ENCODE data around the gene METTL9.
"Not testable (repeated sequence)": the region's sequence is repeated elsewhere in the genome, so short reads cannot be mapped to it uniquely, and the experiment has no call there.

Gene METTL9

DNA sequence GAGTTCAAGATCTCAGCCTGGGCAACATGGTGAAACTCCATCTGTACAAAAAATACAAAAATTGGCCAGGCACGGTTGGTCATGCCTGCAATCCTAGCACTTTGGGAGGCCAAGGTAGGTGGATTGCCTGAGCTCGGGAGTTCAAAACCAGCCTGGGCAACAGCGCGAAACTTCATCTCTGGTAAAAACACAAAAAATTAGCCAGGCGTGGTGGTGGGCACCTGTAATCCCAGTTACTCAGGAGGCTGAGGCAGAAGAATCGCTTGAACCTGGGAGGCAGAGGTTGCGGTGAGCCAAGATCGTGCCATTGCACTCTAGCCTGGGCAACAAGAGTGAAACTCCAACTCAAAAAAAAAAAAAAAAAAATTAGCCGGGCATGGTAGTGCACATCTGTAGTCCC, 25.9 kb upstream of the METTL9 start:
- in situ Hi-C loops (cut with MboI; ENCODE audit: low sequenced_read_pairs): not testable (repeated sequence)

DNA sequence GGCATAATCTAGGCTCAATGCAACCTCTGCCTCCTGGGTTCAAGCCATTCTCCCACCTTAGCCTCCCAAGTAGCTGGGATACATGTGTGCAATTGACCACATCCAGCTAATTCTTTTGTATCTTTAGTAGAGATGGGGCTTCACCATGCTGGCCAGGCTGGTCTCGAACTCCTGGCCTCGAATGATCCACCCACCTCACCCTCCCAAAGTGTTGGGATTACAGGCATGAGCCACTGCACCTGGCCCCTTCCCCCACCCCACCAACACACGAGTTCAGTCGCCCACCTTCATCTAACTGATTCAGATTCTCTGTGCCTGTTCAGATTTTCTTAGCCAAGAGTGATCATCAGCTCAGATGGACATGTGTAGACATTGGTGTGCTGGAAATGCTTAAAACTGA, 25.0 kb upstream of the METTL9 start:
- in situ Hi-C loops (cut with MboI; ENCODE audit: low sequenced_read_pairs): no loop called here

DNA sequence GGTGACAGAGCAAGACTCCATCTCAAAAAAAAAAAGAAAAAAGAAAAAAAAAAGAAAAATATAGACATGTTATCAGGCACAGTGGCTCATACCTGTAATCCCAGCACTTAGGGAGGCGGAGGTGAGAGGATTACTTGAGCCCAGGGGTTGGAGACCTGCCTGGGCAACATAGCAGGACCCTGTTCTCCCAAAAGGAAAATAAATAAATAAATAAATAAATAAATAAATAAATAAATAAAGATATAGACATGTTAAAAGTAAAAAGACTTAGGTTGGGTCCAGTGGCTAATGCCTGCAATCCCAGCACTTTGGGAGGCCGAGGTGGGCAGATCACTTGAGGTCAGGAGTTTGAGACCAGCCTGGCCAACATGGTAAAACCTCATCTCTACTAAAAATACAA, 23.1 kb upstream of the METTL9 start:
- in situ Hi-C loops (cut with MboI; ENCODE audit: low sequenced_read_pairs): loop anchor here (5.0 kb wide), 1 partner anchor 1121 kb away; no protein-coding TSS in a partner anchor

DNA sequence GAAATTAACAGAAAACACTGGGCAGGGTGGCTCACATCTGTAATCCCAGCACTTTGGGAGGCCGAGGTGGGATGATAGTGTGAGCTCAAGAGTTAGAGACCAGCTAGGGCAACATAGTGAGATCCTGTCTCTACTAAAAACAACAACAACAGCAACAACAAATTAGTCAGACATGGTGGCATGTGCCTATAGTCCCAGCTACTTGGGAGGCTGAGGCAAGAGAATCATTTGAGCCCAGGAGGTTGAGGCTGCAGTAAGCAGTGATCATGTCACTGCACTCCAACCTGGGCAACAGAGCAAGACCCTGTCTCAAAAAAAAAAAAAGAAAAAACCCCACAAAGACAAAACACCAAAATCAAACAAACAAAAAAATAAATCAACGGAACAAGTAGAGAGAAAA, 21.9 kb upstream of the METTL9 start:
- in situ Hi-C loops (cut with MboI; ENCODE audit: low sequenced_read_pairs): loop anchor here (5.0 kb wide), 1 partner anchor 1120 kb away; no protein-coding TSS in a partner anchor

DNA sequence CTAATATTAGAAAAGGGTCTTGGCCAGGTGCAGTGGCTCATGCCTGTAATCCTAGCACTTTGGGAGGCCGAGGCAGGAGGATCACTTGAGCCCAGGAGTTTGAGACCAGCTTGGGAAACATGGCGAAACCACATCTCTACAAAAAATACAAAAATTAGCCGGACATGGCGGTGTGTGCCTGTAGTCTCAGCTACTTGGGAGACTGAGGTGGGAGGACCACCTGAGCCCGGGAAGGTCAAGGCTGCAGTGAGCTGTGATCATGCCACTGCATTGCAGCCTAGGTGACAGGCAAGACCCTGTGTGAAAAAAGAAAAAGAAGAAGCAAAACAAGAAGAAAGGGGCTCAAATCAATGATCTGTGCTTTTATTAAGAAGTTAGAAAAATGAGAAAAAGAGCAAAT, 21.1 kb upstream of the METTL9 start:
- in situ Hi-C loops (cut with MboI; ENCODE audit: low sequenced_read_pairs): loop anchor here (5.0 kb wide), 1 partner anchor 1119 kb away; no protein-coding TSS in a partner anchor

DNA sequence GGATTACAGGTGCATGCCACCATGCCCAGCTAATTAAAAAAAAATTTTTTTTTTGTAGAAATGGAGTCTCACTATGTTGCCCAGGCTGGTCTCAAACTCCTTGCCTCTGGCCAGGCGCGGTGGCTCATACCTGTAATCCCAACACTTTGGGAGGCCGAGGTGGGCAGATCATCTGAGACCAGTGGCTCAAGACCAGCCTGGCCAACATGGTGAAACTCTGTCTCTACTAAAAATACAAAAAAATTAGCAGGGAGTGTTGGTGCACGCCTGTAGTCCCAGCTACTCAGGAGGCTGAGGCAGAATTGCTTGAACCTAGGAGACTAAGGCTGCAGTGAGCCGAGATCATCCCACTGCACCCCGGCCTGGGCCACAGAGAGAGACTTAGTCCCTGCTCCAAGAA, 19.2 kb upstream of the METTL9 start:
- in situ Hi-C loops (cut with MboI; ENCODE audit: low sequenced_read_pairs): not testable (repeated sequence)

DNA sequence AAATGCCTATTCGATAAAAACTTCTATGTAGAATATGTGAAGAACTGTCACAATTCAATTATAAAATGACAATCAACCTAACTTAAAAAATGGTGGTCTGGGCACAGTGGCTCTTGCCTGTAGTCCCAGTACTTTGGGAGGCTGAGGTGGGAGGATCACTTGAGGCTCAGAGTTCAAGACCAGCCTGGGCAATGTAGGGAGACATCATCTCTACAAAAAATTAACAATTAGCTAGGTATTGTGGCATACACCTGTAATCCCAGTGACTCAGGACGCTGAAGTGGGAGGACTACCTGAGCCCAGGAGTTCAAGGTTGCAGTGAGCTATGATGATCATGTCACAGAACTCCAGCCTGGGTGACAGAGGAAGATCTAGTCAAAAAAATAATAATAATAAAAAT, 18.6 kb upstream of the METTL9 start:
- in situ Hi-C loops (cut with MboI; ENCODE audit: low sequenced_read_pairs): no loop called here

DNA sequence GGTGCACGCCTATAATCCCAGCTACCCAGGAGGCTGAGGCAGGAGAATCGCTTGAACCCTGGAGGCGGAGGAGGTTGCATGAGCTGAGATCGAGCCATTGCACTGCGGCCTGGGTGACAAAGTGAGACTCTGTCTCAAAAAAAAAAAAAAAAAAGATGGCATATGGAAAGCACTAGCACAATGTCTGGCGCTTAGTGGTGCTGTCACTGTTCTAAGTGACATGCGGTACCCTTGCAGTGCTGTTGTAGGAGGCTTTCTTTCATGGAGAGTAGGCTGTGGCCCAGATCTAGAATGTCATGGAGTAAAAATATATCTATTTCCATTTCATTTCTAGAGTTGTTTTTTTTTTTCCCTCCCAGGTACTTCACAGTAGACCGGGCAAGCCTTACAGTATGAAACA, 14.6 kb upstream of the METTL9 start:
- in situ Hi-C loops (cut with MboI; ENCODE audit: low sequenced_read_pairs): loop anchor here (5.0 kb wide), 1 partner anchor 122 kb away; no protein-coding TSS in a partner anchor

DNA sequence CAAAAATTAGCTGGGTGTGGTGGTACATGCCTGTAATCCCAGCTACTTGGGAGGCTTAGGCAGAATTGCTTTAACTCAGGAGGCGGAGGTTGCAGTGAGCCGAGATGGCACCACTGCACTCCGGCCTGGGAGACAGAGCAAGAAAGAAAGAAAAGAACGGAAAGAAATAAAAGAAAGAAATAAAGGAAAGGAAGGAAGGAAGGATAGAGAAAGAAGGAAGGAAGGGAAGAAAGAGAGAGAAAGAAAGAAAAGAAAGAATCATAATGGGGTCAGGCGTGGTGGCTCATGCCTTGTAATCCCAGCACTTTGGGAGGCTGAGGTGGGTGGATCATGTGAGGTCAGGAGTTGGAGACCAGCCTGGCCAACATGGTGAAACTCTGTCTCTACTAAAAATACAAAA, 10.8 kb upstream of the METTL9 start:
- in situ Hi-C loops (cut with MboI; ENCODE audit: low sequenced_read_pairs): loop anchor here (5.0 kb wide), 1 partner anchor 119 kb away; no protein-coding TSS in a partner anchor

DNA sequence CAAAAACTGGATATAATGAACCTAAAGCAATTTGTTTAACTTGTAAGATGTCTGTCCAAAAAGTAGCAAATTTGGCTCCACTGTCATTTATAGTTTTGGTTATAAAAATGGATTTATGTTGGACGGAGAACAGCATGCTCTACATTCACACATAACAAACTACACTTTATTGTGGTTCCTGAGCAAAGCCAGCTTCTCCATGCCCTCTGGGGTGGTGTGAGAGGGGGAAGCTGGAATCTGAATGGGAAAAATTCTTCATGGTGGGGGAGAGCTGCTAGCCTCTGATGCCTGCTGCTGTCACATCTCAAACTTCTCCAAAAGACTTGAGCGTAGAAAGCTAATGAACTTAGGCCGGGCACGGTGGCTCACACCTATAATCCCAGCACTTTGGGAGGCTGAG, 9.8 kb upstream of the METTL9 start:
- in situ Hi-C loops (cut with MboI; ENCODE audit: low sequenced_read_pairs): loop anchor here (5.0 kb wide), 1 partner anchor 118 kb away; no protein-coding TSS in a partner anchor

DNA sequence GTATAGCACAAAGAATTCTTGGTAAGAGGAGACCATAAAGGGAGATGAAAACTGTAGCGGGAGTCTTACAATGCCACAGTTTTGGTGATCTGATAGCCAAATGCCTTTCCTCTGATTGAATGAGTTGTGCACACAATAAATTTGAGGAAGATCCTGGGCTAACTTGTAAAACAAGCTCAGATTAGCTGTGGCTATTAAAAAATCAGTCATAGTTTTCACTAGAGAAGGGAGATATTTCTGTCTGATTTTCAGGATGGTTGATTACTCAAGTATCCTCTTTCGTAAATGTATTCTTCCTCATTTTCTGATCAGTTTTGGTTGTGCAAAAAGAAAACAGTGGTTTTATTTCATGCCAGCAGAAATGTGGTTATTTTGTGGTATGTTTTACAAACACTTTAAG, 9.1 kb upstream of the METTL9 start:
- in situ Hi-C loops (cut with MboI; ENCODE audit: low sequenced_read_pairs): no loop called here

DNA sequence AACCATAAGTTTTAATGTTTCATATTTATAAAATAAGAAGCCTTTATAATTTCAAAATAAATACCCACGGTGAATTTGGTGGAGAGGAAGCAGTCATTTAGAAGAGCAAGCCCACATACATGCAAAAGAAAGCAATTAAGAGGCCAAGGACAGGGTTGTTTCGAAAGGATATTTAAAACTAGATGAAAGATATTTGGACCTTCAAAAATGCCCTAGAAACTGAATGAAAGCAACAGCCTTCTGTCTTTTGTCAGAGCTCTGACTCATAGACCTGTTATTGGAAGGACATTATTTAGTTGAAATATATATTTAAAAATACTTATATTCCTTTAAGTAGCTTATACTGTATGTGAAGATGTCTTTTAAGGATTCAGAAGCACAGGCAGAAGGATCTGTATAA, 8.6 kb upstream of the METTL9 start:
- in situ Hi-C loops (cut with MboI; ENCODE audit: low sequenced_read_pairs): no loop called here

DNA sequence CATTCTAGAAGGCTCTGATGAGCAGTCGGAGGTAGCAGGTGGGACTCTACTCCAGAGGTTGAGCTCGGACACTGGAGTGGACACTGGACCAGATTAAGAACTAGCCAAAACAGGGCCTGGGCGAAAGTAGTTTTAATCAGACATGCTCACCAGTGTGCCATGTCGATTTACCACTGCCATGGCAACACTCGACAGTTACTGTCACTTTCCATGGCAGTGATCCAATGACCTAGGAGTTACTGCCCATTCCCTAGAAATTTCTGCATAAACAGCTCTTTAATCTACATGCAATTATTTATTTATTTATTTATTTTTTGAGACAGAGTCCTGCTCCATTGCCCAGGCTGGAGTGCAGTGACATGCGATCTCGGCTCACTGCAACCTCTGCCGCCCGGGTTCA, 7.2 kb upstream of the METTL9 start:
- in situ Hi-C loops (cut with MboI; ENCODE audit: low sequenced_read_pairs): no loop called here

DNA sequence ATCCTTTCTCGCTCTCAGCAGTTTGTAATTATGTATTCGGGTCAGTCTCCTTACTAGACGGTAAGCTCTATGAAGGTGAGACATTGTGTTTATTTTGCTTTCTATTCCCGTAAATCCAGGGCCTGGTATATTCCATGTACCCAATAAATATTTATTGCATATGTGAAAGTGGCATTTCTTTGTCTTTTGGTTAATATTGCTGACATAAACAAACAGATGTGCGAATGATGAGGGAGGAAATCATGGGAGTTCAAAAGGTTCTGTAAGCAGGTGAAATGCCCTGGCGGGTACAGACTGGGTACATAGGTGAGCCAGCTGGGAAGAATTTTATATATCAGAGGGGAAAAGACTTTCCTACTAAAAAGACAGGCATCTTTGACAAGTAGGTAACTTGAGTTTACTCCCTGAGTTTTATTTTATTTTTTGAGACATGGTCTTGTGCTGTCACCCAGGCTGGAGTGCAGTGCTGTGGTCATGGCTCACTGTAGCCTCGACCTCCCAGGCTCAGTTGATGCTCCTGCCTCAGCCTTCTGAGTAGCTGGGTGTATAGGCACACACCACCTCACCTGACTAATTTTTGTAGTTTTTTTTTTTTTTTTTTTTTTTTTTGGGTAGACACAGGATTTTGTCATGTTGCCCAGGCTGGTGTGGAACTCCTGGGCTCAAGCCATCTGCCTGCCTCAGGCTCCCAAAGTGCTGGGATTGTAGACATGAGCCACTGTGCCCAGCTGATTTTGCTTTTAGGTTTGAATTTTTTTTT, 5.7 kb upstream of the METTL9 start:
- in situ Hi-C loops (cut with MboI; ENCODE audit: low sequenced_read_pairs): no loop called here

DNA sequence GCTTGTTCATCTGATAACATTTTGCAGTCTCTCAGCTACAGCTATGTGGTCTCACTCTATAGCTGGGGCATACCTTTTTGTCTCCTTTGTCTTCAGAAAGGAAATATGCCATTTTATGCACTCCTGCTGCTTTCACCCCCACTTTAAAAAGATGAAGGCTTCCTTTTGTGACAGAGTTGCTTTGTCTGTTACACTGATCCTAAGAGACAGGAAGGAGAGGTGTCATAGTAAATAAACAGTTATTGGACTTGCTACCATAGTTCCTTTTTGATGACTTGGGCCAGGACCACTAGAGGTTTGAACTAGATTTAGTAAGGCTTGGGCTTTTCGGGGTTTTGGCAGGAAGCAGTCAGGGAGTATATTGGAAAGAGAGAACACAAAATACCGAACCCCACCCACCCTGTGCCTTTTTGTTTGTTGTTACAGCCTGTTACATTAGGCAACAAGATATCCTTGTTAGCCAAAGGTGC, 1.8 kb upstream of the METTL9 start:
- in situ Hi-C loops (cut with MboI; ENCODE audit: low sequenced_read_pairs): no loop called here

DNA sequence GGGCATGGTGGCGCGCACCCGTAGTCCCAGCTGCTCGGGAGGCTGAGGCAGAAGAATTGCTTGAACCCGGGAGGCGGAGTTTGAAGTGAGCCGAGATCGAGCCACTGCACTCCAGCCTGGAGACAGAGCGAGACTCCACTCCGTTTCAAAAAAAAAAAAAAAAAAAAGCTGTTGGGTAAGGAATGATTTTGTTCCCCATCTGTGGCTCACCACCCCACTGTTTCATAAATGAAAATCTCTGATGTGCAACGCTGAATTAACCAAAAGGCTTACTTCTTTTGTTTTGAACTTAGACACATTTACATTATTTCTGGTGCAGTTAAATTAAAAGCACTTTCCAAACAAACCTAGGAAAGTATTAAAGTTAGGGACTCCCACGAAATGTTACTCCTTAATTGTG, 1.2 kb upstream of the METTL9 start:
- in situ Hi-C loops (cut with MboI; ENCODE audit: low sequenced_read_pairs): no loop called here

DNA sequence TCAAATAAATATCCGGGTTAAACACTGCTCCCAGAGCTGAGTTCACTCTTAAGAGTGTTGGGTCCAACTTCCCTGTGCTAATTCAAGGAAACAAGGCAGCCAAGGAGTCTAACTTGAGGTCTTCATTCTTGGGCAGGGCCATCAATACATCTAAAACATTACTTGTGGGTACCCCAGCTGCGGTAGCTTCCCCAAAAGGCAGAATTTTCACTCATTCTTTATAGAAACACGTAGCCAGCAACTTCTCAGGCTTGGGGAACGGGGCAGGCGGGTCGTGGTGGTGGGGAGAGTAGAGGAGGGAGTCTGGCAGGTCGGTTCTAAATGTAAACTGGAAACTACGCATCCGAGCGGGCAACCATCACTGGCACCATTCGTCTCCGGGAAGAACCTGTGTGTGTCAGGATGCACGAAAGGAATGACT, 666 bp upstream of the METTL9 start:
- in situ Hi-C loops (cut with MboI; ENCODE audit: low sequenced_read_pairs): no loop called here

DNA sequence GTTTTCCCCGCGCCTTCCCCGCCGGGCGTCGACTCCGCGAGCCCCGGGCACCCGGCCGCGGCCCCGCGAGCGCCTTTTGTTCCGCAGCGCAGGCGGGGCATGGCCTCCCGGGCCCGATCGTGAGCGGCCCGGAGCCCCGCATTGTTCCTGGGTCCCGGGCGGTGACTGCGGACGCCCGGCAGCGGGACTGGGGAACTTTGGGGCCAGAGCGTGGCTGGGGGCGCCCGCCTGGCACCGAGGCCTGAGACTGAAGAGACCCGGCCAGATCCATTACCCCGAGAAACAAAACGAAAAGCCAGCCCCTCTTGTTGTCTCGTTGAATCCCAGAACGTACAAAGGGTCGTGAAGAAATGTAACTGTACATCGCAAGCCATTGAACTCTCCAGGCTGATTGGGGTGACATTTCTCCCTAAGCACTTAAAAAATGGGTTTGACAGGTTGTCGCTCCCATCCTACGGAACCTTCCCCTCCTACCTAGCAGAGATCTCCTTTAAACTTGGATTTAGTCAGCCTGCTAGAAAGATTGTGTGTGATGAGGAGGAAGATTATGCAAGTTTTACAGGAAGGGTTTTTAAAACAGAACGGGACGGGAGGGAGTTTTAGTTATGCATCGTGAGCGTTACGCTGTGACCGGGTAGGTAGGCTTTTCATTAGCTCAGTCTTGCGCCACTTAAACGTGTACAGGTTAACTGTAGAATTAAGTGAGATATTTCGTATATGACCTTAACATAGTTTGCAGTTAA, 825 bp downstream of the METTL9 start:
- in situ Hi-C loops (cut with MboI; ENCODE audit: low sequenced_read_pairs): loop anchor here (25.0 kb wide), 1 partner anchor 337 kb away; no protein-coding TSS in a partner anchor

DNA sequence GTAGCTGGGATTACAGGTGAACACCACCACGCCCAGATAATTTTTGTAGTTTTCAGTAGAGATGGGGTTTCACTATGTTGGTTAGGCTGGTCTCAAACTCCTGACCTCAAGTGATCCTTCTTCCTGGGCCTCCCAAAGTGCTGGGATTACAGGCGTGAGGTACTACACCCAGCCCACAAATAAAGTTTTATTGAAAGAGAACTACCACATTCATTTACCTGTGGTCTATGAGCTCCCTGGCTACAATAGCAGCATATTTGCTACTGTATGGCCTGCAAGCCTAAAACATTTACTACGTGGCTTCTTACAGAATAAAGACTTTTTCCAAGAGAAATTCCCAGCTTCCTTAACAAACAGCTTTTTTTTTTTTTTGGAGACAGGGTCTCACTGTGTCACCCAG, 3.4 kb downstream of the METTL9 start:
- in situ Hi-C loops (cut with MboI; ENCODE audit: low sequenced_read_pairs): loop anchor here (25.0 kb wide), 1 partner anchor 335 kb away; no protein-coding TSS in a partner anchor

DNA sequence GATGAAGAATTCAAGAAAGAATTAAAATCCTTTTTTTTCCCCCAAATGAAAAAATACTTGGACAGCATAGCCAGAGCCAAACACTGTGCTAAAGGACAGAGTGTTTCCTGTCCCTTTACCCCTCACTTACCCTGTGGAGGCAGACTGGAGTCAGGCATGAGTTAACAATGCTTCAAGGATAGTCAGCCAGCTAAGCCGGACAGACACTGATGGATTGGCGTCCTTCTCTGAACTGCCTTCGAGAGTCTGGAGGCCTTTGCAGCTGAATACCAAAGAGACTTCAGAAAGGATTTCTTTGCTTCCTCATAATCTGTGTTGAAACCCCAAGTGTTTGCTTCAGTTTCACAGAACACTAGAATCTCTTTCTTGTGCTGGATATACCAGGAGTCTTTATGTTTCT, 4.6 kb downstream of the METTL9 start:
- in situ Hi-C loops (cut with MboI; ENCODE audit: low sequenced_read_pairs): loop anchor here (25.0 kb wide), 1 partner anchor 333 kb away; no protein-coding TSS in a partner anchor

DNA sequence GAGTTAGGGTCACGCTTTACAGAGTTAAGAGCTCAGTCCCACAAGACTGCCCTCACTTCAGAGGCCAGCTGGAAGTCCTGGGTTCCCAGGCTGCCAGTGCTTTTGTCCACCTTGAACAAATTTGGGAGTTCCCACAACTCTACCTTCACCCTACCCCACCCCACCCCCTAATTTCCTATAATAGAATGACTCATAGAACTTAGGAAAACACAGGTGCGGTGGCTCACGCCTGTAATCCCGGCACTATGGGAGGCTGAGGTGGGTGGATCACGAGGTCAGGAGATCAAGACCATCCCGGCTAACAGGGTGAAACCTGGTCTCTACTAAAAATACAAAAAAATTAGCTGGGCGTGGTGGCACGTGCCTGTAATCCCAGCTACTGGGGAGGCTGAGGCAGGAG, 6.5 kb downstream of the METTL9 start:
- in situ Hi-C loops (cut with MboI; ENCODE audit: low sequenced_read_pairs): loop anchor here (25.0 kb wide), 1 partner anchor 331 kb away; no protein-coding TSS in a partner anchor
